Left forelimb (tissue), 1 donor: ENCODE results near the gene VAV3.
"Not testable (repeated sequence)": the region's sequence is repeated elsewhere in the genome, so short reads cannot be mapped to it uniquely, and the experiment has no call there.

Experiments
- DNase-seq: peaks from one replicate; pipeline ENCODE4 v3.0.0-alpha.2; 2018; ENCODE audit warnings: low spot score

The VAV3 gene

DNA sequence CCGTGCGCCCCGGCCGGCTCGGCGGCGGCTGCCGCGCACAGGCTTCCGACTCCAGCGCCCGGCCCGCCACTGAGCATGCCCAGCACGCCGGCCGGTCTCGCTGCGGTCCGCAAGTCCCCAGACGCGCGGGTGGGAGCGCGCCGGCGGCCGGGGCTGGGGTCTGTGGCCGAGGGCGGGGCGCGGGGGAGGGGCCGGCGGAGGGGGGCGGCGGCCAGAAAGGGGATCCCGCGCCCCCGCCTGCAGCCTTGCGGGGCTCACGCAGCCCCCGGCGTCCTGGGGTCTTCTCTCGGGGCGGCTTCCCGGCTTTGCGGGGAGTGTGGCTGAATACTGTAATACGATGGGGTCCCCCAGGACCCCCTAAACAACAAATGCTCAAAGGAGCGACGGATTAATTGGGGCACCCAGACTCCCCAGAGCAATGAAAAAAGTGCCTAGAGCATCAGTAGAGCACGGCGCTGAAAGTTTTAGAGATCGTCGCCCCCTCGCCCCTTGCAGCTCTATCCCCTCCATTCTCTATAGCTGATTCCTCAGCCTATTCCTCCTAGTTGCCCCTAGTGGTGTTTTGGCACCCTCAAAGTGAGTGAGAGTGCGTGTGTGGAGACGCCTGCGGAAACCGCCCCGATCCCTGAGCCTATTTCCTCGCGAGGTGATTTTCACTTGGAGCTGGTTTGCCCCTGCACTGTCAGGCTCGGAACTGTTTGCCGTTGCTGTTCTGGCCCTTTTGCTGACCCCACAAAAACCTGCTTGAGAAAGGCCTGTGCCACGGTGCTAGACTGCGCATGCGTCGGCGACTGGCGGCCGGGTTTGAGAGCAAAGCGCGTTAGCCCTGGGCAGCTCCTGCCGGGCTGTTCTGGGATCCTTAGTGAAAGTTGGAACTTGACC is at the start of gene VAV3:
Gene VAV3 (minus strand): TSS at position 71 of the 882 bp plus-strand sequence. CDS start 311 bp downstream, outside the sequence.
- DNase-seq: peak; percentile 85

GRCh38 chr1:108012553-108012952 is 47.6 kb upstream of the VAV3 start:
- DNase-seq: no peak

GRCh38 chr1:108011295-108011694 is 46.3 kb upstream of the VAV3 start:
- no peak for DNase-seq

DNA sequence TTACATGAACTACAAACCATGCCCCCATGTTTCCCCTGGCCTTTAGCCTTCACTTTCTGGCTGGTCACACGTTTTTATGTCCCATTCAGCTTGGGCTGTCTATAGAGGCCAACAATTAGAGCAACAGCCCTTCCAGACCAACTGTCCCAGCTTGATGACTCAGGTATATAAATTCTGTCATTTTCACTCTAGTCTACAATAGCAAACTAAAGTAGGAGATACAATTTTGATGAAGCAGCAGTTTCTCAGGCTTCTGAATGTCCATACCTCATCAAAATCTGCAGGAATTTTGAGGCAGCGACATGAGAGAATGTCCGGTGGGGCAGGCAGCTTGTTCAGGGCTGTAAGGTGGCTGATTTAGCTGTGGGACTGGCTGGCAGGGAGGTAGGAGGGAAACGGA is 45.6 kb upstream of the VAV3 start:
- DNase-seq: no peak

DNA sequence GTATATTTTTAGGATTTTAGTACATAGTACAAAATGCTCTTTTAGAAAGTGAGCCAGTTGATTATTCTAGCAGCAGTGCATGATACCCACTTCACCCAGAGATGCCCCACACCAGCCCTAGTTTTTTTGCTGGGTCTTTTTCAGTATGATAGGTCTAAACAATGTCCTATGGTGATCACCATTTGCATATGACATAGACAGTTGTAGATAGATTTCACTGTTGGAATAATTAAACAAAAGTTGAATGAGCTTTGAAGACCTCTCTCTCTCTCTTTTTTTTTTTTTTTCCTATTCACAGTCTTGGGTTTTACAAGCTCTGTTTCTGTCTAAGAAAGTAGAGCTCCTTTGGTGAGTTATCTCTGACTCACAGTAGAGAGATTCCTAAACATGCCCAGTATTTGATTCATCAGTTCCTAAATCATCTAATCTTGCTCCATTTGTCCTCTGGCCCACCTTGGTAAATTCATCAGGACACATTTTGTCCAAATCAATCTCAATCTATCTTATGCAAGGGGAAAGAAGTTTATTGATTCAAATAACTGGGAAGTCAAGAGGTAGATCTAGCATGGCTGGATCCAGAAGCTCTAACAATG is 44.7 kb upstream of the VAV3 start:
- DNase-seq: no peak

DNA sequence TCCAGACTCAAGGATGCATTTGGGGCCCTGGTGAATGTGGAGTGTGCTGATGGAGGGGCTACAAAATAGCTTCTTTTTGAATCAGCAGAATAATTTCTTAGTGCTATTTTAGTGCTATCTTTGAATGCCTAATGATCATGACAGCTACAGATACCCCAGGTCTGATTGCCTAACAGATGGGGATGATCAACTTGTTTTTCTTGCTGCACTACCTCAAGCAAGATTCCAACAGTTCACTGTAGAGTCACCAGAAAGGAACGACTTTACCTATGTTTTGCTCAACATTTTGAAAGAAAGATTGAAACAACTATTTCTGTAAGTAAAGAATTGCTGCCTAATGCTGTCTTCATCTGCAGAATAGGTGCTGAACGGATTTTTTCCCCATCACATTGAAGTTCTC is 42.6 kb upstream of the VAV3 start:
- no peak for DNase-seq

DNA sequence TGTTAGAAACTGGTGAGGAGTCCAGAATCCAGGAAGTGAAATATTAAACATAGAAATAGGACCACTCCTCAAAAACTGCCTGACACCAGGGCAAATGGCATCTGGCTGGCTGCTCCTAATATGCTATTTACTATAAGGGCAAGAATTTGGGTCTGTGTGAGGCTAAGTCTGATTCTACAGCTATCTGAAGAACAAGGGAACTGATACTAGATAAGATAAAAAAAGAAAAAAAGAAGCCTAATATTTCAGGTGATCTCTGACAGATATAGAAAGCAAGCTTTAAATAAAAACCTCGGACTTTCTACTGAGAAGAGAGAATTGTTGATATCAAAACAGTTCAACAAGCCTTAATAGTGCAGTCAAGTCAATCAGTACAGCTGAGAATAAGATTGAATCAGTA is 42.1 kb upstream of the VAV3 start:
- DNase-seq: no peak

DNA sequence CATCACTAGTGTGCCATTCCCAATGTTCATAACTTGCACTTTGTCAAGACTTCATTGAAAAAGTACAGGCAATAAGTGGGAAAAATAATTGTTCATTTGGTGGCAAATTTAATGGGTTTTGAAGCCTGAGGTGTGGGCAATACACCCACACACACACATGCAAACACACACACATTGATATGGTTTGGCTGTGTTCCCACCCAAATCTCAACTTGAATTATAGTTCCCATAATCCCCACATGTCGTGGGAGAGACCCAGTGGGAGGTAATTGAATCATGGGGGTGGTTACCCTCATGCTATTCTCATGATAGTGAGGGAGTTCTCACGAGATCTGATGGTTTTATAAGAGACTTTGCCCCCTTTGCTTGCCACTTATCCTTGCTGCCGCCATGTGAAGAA is 39.9 kb upstream of the VAV3 start:
- not testable (repeated sequence) for DNase-seq

- no peak for DNase-seq
Observed at GRCh38 chr1:108000620-108001111, 35.7 kb upstream of the VAV3 start.

GRCh38 chr1:108000184-108000583 is 35.2 kb upstream of the VAV3 start:
- no peak for DNase-seq

GRCh38 chr1:107997866-107998265 is 32.9 kb upstream of the VAV3 start:
- DNase-seq: no peak

- DNase-seq: no peak
Observed at GRCh38 chr1:107993920-107994319, 28.9 kb upstream of the VAV3 start.

DNA sequence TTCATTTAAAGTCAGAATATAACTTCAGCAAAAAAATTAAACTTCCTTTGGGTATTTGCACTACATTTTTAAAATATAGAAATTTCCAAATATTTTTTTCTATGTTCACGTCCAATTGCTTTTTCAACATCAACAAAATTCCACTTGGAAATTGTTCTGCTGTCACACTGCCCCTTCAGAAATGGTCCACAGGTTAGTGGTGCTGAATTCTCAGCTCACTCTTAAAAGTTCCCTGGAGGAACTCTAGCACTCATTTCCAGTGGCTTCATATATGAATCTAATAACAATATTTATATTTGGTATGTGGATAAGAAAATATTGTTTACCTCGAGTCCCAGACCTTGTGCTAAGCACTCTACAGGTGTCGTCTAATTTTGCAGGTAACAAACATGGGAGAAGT is 27.4 kb upstream of the VAV3 start:
- DNase-seq: no peak

DNA sequence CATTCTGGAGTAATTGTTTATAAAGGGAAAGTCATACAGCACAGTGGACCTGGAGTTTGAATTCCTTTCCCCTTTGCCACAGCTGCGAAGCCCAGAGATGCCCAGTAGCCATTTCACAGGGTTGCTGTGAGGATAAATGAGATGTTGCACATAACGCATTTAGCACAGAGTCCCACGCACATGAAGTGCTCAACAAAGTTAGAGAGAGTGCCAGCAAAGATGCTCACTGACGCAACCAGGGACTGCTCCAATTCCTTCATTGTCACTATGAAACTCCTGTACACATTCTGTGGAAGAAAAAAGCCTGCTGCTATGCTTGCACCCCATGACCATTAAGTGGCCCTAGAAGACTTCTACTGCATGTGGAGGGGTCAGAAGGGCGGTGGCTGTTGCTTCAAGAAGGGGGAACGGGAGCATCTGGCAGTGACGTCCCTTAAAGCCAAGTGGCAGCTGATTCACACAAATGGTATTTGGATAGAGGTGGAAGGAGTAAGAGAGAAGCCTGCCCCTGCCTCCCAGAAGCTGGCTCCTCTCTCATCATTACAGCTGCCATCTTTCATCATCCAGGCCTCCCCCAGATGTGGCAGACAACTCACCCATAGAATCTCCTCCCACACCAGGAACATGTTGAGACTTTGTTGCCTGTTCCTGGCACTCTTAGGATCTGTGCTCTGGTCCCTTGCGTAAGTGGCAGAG is 26.5 kb upstream of the VAV3 start:
- DNase-seq: no peak

DNA sequence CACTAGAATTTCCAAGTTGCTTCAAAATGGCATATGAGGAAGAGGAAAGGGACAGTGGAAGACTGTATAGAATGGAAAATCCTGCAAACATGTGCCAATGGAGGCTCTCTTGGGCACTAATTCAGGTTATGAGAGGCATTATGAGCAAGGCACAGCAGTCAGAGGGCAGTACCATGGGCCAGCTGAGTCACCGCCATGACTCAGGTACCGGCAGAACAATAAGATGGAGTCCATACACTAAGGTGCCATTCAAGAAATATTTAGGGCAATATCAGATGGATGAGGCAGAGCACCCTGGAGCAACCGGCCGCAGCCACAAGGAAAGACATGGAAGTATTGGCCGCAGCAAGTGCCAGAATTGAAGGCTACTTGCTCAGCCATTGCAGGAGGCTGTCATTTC is 25.6 kb upstream of the VAV3 start:
- no peak for DNase-seq

GRCh38 chr1:107981277-107981676 is 16.3 kb upstream of the VAV3 start:
- no peak for DNase-seq

- no peak for DNase-seq
Observed at GRCh38 chr1:107979926-107980325, 14.9 kb upstream of the VAV3 start.

DNA sequence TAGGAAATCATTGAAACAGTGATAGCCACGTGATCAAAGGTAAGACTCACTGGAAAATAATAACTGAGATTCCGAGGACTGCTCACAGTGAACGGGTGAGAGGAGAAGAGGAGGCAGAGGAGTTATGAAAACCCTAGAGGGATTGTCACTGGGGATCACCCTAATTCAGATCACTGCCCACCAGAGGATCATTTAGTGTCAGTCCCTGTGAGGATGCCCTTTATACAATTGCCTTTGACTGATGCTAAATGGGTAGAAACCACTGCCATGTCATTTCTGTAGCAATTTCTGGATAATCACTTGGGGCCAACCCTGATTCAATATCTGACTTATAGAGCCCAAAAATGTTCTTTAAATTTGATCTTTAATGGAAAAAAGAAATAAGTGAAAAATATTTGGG is 14.1 kb upstream of the VAV3 start:
- DNase-seq: no peak

DNA sequence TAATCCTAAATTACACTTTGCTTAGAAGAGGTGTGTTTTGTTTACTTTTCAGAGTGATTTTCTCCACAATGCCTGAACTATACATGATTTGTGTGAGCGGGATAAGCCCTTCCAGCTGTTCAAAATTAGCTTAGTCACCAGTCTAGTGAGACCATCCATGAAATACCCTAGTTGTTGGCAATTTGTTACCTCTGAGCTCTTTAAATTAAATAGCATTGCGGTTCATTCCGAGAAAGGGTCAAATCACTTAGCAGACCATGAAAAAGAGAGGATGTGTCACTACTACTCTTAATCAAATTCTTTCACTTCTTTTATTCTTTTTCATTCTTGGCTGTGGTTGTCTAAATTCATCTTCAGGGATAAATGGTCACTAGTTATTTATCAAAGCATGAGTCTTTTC is 11.9 kb upstream of the VAV3 start:
- DNase-seq: no peak

DNA sequence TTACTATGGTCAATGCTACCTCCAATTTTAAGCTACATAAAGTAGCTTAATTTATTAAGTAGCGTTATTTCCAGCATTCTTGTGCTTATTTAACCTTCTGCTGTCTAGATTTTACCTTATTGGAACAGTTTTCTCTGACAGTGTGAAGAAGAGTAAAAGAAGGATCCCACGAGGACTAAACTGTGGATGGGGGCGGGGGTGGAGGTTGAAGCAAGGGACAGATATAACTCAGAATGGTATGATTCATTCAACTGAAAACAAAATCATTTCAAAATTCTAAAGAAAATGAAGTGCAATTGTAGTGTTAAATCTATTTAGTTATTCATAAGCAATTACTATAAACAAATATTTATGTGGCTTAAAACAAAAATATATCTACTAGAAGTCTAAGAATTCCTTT is 11.5 kb upstream of the VAV3 start:
- no peak for DNase-seq

GRCh38 chr1:107975851-107976250 is 10.9 kb upstream of the VAV3 start:
- DNase-seq: no peak

DNA sequence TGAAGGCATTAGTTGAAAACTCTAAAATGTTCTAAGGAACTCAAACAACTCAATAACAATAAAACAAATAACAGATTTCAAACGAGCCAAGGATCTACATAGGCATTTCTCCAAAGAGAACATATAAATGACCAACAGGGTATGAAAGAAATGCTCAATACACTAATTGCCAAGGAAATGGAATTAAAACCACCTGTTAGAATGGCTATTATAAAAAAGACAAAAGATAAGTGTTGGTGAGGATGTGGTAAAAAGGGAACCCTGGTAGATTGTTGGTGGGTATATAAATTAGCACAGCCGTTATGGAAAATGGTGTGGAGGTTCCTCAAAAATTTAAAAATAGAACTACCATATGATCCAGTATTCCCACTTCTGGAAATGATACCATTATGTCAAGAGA is 9.1 kb upstream of the VAV3 start:
- DNase-seq: no peak
